NCI-H1105 treated with DMSO at 0.1 percent for 48 hours (cell line): ENCODE measurements around the gene DARS1.

Source experiments
- DNase-seq: peaks from one replicate; lab custom pipeline; 2025; lab: John Stamatoyannopoulos, UW

DARS1 gene

GRCh38 chr2:135985018-135985825 is at the start of gene DARS1:
Gene DARS1, minus strand, starts transcription at chr2:135985626. Its CDS starts 158 bp downstream, at chr2:135985468.
- DNase-seq, result peak; percentile 92

- DNase-seq, result no peak
Measured at GRCh38 chr2:136034629-136035028, 49.2 kb upstream of the DARS1 start.

- DNase-seq, result no peak
Measured at GRCh38 chr2:136032817-136033535, 47.5 kb upstream of the DARS1 start.

- DNase-seq, result no peak
Measured at GRCh38 chr2:136032192-136032591, 46.8 kb upstream of the DARS1 start.

- DNase-seq, result no peak
Measured at GRCh38 chr2:136031711-136032110, 46.3 kb upstream of the DARS1 start.

- no peak for DNase-seq
Measured at GRCh38 chr2:136030406-136030805, 45.0 kb upstream of the DARS1 start.

- DNase-seq, result no peak
Measured at GRCh38 chr2:136029149-136029548, 43.7 kb upstream of the DARS1 start.

- DNase-seq, result no peak
Measured at GRCh38 chr2:136028001-136028400, 42.6 kb upstream of the DARS1 start.

GRCh38 chr2:136027112-136027511 is 41.7 kb upstream of the DARS1 start:
- no peak for DNase-seq

- peak; percentile 86 for DNase-seq
Measured at GRCh38 chr2:136025057-136025973, 39.9 kb upstream of the DARS1 start.

GRCh38 chr2:136024616-136025015 is 39.2 kb upstream of the DARS1 start:
- DNase-seq, result no peak

- DNase-seq, result no peak
Measured at GRCh38 chr2:136024185-136024584, 38.8 kb upstream of the DARS1 start.

GRCh38 chr2:136023416-136023815 is 38.0 kb upstream of the DARS1 start:
- no peak for DNase-seq

GRCh38 chr2:136022396-136023146 is 37.1 kb upstream of the DARS1 start:
- no peak for DNase-seq

GRCh38 chr2:136021976-136022375 is 36.5 kb upstream of the DARS1 start:
- no peak for DNase-seq

GRCh38 chr2:136021406-136021805 is 36.0 kb upstream of the DARS1 start:
- DNase-seq, result no peak

GRCh38 chr2:136020831-136021230 is 35.4 kb upstream of the DARS1 start:
- no peak for DNase-seq

GRCh38 chr2:136019825-136020224 is 34.4 kb upstream of the DARS1 start:
- no peak for DNase-seq

- DNase-seq, result no peak
Measured at GRCh38 chr2:136019306-136019705, 33.9 kb upstream of the DARS1 start.

GRCh38 chr2:136017786-136018185 is 32.4 kb upstream of the DARS1 start:
- no peak for DNase-seq

- DNase-seq, result no peak
Measured at GRCh38 chr2:136016836-136017235, 31.4 kb upstream of the DARS1 start.

GRCh38 chr2:136016427-136016826 is 31.0 kb upstream of the DARS1 start:
- DNase-seq, result no peak
